Activated T-helper 9 cell treated with anti-CD3 and anti-CD28 coated beads, Interleukin-2, amount 50 U/mL, for 16 hours (primary cell): ENCODE results near the gene NDUFC1.

Source experiments
- DNase-seq: peaks from one replicate; pipeline ENCODE4 v3.0.0-alpha.2; 2020; ENCODE audit warnings: low read depth

Gene NDUFC1

DNA sequence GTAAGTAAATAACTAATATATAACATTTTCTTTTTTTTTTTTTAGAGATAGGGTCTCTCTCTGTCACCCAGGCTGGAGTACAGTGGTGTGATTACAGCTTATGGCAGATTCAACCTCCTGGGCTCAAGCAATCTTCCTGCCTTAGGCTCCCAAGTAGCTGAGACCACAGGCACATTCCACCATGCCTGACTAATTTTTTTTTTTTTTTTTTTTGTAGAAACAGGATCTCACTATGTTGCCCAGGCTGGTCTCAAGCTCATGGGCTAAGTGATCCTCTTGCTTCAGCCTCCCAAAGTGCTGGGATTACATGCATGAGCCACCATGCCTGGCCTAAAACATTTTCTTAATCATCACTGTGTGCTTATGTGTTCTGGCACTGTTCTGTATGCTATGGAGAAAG, 55.0 kb downstream of the NDUFC1 start:
- no peak for DNase-seq

DNA sequence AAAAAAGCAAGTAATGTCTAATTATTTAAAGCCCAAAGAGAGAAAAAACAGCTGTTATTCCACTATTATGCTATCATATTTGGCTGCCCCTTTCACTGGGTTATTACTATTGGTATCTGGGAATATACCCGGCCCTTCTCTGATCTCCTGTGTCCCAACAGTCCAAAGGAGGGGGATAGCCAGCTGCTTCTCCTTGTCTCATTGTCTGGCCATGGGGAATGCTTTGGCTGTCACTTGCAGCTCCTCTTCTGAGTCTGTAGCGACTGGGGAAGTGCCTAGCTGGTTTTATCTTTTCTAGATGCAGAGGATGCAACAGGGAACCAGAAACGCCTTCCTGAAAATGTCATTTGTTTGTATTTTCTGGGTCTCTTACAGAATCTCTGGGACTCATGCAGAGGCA, 56.1 kb downstream of the NDUFC1 start:
- DNase-seq = no peak

DNA sequence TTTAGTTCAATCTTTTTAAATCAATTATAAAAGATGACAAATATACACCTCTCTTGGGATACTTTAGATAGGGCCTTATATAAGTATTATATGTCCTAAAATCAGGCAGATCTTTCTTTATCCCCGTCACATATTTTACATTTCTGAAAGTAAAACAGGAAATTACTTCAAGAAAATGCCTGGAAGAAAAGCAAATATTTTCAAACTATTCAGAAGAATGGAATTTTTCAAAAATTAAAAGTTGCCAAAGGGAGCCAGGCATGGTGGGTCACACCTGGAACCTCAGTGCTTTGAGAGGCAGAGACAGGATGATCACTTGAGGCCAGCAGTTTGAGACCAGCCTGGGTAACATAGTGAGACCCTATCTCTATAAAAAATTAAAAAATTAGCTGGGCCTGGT, 56.7 kb downstream of the NDUFC1 start:
- DNase-seq = no peak

DNA sequence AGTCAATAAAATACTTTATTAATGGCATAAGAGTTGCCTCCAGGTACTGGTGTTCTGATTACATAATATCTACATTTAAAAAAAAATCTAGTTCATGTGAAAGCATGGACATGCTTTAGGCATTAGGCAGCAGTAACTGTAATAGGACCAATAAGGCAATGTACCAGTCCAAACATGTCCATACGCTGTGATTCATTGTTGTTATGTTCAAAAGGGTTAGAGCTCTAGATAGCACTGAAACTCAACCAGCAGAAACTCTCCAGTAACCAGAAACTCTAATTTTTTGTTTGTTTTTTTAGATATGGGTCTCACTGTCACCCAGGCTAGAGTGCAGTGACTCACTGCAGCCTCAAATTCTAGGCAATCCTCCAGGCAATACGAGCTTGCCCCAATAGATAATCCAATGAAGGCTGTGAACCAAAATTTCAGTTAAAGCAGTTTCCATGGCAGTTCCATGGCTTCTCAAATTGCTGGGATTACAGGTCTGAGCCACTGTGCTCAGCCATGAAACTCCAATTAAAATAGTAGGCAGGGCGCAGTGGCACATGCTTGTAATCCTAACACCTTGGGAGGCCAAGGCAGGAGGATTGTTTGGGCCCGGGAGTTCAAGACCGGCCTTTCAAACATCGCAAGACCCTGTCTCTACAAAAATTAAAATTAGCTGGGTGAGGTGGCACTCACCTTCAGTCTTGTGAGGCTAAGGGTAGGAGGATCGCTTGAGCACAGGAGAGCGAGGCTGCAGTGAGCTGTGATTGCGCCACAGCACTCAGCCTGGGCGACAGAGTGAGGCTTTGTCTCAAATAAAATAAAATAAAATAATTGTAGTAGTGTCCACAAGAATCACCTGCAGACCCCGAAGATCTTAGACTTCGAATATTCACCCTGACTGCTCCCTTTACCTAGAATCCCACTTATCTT, 58.6 kb downstream of the NDUFC1 start:
- no peak for DNase-seq

DNA sequence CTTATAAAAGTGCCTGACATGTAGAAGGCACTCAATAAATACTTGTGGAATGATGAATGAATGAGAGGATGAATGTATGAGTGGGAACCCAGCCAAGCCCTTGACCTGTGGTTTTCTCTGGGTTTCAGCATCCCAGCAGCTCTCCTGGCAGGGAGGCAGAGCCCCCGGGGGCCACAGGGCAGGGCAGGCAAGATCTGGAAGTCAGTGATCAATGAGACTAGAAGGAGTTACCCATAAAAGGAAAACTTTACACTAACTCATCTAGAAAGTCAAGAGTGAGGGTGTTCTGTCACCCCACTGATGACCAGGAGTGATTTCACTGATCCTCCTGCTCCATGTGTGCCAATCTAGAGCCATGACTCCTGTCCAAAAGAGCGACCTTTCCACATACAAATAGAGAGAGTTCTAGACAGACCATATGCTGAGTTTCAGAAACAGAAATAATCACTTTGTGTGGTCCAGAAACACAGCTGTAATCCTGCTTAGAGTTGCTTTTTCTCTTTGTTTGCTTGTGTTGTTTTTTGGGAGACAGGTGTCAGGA, 59.7 kb downstream of the NDUFC1 start:
- DNase-seq = no peak

DNA sequence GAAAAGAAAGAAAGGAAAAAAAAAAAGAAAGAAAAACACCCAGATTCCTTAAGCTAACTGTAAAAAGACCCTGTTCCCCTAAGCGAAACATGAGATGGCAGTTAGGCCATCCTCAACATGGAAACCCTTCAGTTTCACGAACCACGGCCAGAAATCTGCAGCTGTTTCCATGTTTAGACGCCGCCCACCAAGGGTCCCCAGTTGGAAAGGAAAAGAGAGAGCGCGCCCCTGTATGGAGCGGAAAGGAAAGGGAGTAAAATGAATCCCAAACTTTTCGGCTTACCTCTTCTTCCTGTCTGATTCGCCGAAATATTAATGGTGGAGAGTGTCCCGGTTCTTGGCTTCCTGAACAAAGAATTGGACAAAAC, 60.5 kb downstream of the NDUFC1 start:
- no peak for DNase-seq

DNA sequence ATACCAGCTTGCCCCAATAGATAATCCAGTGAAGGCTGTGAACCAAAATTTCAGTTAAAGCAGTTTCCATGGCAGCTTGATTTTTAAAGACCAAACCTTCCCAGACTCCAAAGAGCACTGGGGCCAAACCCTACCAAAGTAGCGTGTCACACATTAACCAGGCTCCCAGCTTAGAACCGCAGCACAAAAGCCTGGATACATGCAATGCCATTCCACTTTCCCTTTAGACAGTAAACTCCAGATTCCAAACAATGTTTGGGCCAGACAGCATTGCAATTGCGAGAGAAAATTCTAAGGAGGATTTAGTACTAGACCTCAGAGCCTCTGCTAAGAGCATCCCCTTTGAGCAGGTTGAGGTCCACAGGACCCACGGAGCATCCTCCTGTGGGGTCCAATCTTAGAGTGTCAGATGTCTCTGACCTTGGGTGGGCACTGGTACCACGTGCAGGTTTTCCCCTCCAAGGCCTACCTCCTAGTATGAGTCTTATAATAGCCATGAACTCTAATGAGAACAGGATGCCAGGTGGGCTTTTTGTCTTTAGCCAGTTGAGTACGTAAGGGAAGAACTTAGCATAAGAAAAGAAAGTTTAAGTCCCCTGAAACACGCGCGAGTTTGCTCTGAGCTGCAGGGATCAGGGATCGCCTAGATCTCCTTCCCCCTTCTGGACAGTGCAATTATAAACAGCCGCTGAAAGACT, 61.0 kb downstream of the NDUFC1 start:
- no peak for DNase-seq
